Activated CD8-positive, alpha-beta memory T cell treated with anti-CD3 and anti-CD28 coated beads, Interleukin-2, amount 50 U/mL, for 24 hours (primary cell): ENCODE data around the gene FRMD4A.
"Not testable (repeated sequence)": the region's sequence is repeated elsewhere in the genome, so short reads cannot be mapped to it uniquely, and the experiment has no call there.

ENCODE experiments used
- DNase-seq: peaks from one replicate; pipeline ENCODE4 v3.0.0-alpha.2; 2020; ENCODE audit errors: extremely low read depth

FRMD4A gene

DNA sequence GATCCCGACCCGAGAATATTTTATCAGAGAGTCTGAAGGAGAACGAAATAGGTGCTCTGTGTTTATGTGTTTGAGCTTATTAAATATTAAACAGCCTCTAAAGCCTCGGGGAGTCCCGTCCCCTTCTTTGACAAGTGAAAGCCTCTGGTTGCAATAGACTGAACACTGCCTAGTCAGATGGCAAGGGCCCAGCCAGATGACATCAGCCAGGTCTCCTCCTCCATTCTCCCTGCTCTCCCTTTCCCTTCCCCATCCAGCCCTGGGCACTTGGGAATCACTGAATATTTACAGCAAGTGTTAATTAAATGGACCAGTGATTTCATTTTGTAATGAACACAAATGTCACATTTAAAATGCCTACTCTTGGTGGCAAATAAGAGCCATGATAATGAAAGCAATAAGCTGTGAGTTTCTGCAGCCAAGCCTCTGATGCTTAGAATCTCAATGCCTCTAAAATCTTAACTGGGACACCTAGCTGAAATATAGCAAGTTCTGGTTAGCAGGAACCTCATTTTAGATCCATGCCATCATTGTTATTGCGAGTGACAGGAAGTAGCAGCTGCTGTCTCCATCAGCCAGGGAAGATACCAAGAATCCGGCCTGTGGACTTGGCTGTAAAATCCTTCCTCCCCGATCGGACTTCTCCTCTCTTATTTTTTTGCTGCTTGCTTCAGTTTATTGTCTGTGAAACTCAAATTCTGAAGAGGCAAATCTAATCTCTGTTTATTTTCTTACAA lies 541.8 kb downstream of the FRMD4A start:
- DNase-seq = no peak

DNA sequence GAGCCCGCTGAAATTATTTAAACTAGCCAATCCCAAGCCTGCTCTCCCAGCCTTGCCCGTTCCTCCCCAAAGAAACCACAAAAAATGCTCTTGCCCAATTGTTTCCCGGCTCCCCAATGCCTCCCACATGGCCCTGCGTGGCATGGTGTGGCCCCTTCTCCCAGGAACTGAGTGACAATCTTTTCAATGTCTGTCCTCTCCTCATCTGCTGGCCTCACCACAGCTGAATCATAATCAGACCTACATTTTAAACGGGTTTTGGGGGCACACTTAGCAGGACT lies 542.5 kb downstream of the FRMD4A start:
- DNase-seq = no peak

DNA sequence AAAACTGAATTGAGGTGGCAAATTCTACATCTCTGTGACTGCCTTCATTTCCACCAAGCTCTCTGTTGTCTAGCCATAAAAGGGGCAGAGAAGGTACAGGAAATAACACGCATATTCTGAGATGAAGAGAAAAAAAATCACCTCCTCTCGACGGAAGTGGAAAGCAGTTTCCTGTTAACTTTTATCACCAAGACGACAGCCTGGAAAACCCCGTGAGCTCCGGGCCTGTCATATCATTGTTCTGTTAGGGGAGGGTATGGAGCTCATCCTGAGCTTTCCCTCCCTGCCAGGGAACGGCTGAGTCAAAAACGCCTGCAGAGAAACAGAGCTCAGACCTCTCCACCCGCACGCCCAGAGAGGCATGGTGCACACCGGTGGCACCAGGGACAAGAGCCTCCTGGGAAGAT lies 543.7 kb downstream of the FRMD4A start:
- DNase-seq = peak; percentile 43

DNA sequence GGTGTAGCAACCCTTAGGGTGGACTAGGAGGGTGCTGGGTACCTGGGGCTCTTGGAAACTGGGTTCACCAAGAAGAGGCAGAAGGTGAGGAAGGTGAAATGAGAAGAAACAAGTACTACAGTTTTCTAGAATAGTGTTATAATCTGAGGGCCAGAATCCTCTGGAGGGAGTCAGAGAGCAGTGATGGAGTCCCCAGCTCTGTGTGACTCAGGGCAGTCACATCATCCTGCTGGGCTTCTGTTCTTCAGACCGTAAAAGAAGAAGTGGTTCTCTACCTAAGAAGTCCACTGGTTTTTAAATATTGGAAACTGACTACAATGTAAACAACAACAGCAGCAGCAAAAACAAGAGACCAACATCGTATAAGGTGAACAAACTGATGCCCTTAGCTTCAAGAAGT lies 546.7 kb downstream of the FRMD4A start:
- no peak for DNase-seq

DNA sequence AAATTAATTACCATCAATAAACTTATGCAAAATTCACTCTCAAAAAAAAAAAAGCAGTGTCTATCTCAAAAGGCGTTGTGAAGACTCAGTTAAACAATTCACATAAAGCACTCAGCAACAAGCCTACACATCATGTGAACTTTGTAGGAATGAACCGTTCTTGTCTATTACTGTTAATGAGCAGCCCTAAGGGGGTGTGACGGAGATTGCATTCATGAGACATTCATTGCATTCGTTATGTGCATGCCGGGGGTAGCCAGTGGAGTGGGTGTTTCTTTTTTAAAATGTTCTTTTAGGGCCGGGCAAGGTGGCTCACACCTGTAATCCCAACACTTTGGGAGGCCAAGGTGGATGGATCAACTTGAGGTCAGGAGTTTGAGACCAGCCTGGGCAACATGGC lies 551.0 kb downstream of the FRMD4A start:
- DNase-seq = no peak

DNA sequence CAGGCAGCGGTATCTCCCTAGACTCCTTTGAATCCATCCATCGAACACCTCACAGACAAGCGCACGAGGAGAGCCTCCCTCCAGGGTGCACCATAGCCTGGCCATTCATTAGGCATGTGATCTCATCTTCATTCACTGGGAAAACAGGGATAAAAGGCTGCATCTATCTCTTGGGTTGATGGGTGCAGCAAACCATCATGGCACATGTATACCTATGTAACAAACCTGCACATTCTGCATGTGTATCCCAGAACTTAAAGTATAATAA lies 552.1 kb downstream of the FRMD4A start:
- DNase-seq = not testable (repeated sequence)

DNA sequence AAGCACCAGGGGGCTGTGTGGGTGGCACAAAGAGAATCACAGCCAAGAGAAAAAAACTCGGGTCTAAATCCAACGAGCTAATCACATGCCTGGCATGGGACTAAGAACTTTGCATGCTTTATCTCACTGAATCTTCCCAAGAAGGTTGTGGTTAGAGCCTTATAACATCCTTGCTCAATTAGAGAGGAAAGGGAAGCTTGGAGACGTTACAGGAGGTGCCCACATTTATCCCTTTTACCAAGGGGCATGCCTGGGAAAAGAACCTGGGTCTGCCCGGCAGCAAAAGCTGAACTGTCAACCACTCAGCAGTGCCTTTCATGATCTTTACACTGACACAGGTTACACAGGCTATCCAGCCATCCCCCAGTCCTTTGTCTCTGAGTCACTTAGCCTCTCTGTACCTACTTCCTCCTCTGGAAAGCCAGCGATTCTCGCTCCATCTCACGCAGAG lies 553.8 kb downstream of the FRMD4A start:
- DNase-seq = no peak

DNA sequence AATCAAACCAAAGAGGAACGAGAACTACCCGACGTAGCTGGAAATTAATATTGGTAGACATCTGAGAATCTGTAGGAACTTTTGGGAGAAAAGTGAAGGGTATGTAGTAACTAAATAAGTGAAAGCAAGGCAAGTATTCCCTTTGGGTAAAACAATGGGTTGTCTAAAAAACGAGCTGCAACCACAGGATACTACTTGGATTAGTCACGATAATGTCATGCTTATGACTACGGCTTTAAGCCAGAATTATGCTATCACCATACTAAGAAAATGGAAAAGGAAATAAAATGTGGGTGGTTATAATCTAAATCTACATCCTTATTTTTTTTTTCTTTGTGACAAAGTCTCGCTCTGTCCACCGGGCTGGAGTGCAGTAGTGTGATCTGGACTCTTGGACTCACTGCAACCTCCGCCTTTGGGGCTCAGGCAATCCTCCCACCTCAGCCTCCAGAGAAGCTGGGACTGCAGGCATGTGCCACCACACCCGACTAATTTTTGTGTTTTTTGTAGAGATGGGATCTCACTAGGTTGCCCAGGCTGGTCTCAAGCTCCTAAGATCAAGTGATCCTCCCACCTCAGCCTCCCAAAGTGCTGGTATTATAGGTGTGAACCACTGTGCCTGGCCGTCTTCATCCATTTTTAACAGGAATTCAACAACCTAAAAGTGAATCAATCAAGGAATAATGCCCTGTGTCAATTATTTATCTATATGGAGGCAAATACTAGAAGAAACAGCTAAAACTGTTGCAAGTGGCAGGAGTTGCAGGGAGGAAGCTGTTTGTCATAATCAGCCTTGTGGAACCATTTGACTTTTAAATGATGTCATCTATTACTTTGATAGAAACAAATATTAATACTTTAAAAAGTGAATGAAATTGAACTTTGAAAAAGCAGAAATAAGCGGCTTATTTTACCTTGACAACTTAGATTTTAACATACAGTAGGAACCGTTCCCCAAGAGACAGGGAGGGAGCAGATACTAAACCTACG lies 554.6 kb downstream of the FRMD4A start:
- DNase-seq = no peak

DNA sequence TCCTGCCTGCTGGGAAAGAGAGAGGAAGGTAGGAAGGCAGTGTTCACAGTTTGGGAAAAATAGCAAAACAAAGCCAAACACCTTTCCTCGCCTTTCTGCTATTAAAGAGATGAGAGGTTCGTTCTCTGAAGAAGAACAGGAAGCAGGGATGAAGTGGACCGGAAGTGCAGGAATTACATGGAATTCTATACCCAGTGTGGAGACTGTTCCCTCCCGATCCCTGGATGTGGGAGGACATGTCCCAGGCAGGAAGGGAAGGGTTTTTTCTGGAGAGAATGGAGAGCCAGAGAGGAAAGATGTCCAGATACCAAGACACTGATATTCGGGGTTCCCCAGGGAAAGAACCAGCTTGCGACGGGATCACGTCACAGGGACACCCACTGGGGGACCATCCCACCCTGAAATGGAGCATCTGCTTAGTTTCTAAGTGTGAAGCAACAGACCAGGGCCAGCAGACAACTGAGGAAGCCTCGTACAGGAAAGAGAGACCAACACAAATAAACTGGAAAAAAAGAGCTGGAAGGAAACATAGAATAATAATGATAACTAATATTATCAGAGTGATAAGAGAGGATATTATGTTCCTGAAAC lies 556.3 kb downstream of the FRMD4A start:
- DNase-seq = no peak

DNA sequence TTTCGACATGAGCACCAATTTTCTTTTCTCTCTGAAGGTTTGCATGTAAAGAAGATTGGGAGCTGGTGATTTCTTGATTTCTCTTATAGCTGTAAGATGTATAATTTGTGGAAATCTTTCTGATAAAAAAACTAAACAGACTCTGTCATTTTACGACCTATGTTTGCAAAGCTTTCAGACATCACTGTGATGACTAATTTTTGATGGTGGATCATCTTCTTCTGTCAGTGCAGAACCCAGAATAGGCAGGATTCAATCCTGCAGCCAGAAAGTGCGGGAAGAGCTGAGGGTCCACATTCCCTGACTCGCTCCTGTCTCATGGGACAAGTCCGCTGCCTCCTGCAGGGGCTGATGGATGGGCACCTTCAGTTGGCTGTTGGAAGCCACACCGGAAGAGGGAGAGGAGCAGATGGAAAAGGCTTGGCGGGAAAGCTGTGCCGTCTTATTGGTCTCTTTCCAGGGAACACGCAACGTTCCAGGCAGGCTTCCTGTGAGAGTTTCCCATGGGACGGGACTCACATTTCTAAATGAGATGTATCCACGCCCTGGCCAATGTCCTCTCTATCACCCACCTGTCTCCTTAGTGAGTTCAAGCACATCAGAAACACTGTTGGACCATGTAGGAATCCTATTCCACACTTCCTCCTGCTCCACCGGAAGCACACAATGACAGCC lies 557.1 kb downstream of the FRMD4A start:
- no peak for DNase-seq

DNA sequence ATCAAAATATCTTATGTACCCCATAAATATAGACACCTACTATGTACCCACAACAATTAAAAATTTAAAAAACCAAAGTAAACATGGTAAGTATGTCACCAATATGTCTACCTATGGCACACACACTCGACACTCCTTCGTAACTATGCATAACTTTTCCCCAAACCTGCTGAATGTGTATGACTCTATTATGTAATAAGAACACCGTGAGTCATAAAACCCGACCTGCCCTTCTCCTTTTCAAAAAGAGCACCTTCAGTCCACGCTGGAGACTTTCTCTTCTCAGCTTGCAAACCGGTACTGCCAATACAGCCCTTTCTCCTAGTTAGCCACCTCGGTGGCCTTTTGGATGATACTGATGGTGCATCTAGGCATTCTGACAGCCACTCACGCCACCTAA lies 557.7 kb downstream of the FRMD4A start:
- no peak for DNase-seq

DNA sequence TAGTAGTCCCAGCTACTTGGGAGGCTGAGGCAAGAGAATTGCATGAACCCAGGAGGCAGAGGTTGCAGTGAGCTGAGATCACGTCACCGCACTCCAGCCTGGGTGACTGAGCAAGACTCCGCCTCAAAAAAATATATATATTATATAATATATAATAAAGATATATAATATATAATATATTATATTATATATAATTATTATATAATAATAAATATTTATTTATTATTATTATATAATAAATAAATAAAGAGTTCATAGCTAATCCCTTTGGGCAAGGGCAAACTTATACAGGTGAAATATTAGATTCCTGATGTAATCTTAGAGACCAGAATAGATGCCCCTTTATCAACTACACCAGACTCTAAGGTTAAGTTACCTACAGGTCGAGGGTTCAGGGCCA lies 558.7 kb downstream of the FRMD4A start:
- DNase-seq = no peak

DNA sequence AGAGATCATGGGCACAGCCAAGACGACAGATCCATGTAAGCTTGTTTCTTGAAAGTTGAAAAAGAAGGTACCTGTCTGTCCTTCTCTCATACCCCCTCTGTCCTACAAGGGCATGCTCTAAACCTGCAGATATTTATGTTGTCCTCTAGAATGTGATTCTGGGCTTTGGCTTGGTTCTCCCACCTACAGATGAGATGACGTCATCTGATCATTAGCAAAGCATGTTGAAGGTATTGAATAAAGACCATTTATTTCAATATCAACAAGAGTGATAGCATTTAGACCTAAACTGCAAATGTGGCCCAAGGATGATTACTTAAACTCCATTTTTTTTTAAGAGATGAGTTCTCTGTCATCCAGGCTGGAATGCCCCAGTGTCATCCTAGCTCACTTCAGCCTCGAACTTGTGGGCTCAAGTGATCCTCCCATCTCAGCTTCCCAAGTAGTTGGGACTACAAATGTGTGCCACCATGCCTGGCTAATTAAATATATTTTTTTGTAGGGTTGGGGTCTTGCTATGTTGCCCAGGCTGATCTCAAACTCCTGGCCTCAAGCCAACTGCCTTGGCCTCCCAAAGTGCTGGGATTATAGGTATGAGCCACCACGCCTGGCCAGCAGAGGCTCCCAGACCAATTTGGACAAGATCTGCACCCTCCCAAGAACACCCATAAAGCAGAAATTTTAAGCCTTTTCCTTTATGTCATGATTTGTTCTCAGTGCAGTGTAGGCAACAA lies 559.8 kb downstream of the FRMD4A start:
- no peak for DNase-seq

DNA sequence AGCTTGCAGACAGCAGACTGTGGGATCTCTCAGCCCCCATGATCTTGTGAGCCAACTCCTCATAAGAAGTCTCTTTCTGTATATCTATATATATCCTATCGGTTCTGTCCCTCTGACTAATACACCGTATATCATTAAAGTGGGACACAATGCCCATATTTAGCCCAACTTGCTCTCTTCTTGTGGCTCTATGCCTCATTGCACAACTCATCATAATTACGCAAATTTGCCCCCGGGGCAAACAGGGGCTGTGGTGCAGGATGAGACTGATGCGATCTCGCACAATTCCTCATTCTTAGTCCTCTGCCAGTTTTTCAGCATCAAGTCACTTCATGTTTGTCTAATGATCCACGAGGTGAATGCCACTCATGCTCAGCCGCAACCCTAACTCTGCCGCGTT lies 560.8 kb downstream of the FRMD4A start:
- DNase-seq = no peak

DNA sequence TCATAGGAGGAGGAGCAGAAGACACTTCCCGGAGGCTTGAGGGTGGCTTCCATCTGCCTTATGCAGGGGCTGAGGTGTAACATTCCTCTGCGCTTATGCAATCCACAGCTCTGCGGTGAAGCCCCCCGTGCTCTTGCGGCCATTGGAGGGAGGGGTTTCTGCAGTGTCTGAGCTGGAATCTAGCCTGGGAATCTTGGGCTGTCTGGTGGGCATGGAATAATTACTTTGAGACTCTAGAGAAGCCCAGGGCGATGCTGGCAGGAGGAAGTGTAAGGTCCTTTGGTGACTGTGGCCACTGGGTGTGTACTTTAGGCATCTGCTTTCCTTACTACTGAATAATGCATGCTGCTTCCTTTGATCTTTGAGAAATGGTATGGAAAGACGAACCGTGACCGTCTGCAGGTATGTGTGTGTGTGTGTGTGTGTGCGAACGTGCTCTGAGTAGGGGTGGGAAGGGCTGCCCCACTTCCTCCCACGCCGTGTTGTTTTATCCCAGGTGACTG lies 563.0 kb downstream of the FRMD4A start:
- DNase-seq = no peak

DNA sequence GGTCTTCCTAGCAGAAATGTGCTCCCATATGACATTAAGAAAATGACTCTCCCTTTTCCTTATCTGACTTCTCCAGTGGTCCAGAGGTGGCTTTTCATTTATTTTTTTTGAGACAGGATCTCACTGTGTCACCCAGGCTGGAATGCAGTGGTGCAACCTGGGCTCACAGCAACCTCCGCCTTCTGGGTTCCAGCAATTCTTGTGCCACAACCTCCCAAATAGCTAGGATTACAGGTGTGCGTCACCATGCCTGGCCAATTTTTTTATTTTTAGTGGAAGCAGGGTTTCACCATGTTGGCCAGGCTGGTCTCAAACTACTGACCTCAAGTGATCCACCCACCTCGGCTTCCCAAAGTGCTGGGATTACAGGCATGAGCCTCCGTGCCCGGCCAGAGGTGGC lies 563.6 kb downstream of the FRMD4A start:
- not testable (repeated sequence) for DNase-seq

DNA sequence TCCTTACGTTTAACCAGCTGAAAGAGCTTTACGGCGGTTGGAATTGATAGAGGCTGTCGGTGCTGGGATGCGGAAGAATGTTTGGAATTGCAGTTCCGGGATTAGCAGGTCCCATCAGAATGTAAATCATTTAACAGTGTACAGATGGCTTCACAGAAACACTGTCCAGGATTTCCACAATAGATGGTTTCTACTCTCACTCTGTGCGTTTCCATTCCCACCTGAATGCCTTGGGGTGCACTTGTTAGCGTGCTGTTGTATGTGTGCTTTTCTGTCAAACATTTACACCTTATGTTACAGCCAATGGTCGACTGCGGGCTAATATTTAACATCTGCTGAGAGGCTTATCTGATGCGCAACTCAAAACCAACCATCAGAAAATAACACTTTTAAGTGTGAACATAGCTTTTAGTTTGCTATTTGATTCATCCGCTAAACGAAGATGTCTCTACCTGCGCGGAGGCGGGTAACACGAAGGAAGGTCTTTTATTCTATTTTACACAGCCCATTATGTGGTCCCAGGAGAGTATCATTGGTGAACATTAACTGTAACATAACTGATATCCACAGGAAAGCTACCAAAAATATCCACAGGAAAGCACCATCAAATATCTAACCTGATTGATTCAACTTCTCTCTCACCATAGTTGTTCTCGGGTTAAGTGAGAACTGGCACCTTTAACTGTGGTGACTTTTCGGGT lies 564.9 kb downstream of the FRMD4A start:
- no peak for DNase-seq

DNA sequence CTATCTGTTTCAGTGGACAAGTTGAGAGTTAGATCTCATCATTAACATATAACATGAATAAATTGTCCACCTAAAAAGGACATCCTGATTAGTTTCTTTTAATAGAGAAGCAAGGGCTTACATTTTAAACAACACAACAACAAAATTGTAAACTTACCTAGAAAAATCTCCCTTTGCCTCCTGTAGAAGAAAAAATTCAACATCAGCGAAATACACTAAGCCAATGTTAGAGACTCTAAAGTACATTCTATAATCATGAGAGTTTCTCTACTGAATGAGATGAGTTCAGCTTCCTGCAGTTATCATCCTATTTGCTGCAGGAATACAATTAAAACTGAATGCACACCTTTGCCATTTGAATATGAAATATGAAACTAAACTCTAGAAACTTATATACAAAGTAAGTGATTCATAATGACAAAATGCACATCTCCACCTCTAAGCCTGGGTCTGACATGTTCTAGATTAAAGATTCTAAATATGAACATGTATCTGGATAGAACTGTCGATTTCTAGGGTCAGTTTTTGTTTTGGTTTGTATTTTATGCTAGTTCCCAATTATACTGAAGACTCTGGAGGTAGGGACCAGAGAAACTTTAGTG lies 569.1 kb downstream of the FRMD4A start:
- DNase-seq = no peak

DNA sequence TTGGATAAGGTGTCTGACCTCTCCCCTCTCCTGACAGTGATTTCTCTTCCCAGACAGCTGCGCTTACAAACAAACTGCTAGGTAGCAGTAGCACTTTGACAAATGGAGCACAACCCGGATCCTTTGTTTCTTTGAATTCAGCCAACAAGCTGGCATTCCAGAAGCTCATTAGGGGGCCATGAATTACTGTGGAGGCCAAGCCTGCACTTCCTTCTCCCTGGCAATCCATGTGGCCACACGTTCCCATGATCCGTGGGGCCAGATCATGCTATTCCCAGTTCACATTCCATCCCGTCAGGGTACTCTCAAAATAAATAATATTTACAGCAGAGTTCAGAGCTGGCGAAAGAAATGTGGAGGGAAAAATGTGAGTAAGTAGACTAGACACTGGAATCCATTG lies 571.6 kb downstream of the FRMD4A start:
- DNase-seq = no peak

DNA sequence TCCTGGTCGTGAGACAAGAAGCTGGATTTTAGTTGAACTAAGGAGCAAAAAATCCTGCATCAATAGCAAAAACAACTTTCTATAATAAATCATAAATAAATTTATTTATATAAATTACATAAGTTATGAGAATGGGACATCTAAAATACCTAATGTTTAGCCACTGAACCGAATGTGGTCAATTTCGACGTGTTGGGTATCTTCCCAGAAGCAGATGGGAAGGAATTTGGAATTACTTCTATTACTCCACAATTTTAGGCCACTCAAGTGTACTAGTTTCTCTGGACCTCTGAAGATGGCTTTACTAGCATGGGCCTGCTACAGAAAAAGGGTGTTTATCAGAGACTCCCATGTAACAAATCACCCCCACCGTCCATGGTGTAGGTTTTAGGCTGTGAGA lies 572.0 kb downstream of the FRMD4A start:
- no peak for DNase-seq

DNA sequence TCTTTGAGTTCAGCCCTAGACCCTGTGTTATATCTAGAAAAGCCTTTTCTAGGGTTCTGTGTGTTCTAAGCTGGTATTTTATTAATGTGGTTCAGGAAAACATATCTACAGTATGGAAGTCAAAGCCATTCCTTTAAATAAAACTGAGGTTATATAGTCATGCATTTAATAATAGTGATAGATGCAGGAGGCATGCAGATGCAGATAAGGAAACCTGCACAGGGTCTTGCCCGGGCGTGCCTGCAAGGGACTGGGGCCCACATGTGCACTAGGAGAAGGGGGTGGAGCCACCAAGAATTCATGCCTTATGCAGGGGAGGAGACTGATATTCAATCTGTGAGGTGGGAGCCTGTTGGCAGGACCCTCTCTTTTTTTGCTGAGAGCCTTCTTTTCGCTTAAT lies 572.4 kb downstream of the FRMD4A start:
- DNase-seq = no peak
